Astrocyte (in vitro differentiated cells and primary cell): Measurements from ENCODE around the gene PLEKHG4.
A peak's percentile ranks its signal among the peaks of the same experiment; 100 is the strongest.

ENCODE experiments used
- EZH2 ChIP-seq: IDR thresholded peaks from 2 replicates; pipeline ENCODE4 v1.6.1; 2012; ENCODE audit warnings: mild to moderate bottlenecking, low read length, inconsistent platforms; ENCODE audit not compliant: insufficient read depth
- TF ChIP-seq, protein P1 (sequence below): IDR thresholded peaks from 2 replicates; pipeline ENCODE4 v1.5.1; 2011; ENCODE audit warnings: low read depth, mild to moderate bottlenecking, inconsistent platforms, low read length, moderate library complexity; ENCODE audit not compliant: insufficient read depth

DNA sequence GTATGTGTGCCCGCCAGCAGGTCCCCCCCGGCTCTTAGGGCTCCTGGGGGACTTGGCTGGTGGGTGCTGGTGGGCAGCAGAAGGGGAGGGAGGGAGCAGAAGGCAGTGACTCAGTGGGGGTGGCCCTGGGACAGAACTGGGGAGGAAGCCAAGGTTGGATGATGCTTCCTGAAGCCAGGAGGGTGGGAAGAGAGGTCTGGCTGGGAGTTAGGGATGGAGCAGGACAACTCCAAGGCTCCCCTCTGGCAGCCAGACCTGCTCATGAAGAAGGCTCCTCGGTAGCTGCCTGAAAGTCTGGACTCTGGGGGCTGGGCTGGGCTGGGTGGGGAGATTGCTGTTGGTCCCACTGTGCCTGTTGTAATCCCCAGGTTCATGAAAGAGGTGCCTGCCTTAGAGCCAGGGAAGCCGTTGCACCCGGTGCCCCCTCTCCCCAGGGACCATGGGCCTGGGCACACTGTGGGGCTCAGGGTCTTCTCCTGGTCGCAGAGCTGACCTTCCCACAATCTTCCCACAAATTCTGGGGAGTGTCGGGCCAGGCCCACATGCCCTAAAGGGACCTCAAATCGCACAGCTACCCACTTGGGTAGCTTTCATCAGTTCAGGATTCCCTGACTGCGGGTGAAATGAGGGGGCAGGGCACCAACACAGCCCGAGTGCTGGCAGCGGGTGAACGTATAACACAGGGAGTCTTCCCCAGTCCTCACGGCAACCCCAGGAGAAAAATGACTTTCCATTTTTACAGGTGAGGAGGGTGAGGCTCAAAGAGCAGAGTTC, 1.1 kb upstream of the PLEKHG4 start:
- TF ChIP-seq, protein P1, sequence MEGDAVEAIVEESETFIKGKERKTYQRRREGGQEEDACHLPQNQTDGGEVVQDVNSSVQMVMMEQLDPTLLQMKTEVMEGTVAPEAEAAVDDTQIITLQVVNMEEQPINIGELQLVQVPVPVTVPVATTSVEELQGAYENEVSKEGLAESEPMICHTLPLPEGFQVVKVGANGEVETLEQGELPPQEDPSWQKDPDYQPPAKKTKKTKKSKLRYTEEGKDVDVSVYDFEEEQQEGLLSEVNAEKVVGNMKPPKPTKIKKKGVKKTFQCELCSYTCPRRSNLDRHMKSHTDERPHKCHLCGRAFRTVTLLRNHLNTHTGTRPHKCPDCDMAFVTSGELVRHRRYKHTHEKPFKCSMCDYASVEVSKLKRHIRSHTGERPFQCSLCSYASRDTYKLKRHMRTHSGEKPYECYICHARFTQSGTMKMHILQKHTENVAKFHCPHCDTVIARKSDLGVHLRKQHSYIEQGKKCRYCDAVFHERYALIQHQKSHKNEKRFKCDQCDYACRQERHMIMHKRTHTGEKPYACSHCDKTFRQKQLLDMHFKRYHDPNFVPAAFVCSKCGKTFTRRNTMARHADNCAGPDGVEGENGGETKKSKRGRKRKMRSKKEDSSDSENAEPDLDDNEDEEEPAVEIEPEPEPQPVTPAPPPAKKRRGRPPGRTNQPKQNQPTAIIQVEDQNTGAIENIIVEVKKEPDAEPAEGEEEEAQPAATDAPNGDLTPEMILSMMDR: peak; percentile 2
- TF ChIP-seq EZH2: no peak
